Activated T-cell treated with anti-CD3 and anti-CD28 coated beads, Interleukin-2, amount 50 U/mL, for 72 hours (primary cell): ENCODE data around the gene CAP1. TPM values are rescaled to one million over a fixed set of nuclear protein-coding genes. Genes with fewer than 3 reads are reported as not detected.

Experiments used
- ATAC-seq, 2 donors: fragments of 150-1000 bp; cut with Tn5 transposase; replicated peaks in 1 of 2; 2 replicates each; pipeline ENCODE4 v1.10.0; 2021; ENCODE audit warnings: moderate library complexity in 2 of 2, mild to moderate bottlenecking in 1 of 2
- DNase-seq, 2 donors: peaks; one replicate each; pipeline ENCODE4 v3.0.0; 2021 to 2022; ENCODE audit warnings: mixed read lengths in 1 of 2
- H3K27ac Mint-ChIP-seq: one replicate; pipeline ENCODE4 v1.8.0; 2022; ENCODE audit warnings: mild to moderate bottlenecking, moderate library complexity, mixed read lengths
- H3K27me3 Mint-ChIP-seq: one replicate; pipeline ENCODE4 v1.8.0; 2022; ENCODE audit warnings: low read depth, mixed read lengths
- H3K36me3 Mint-ChIP-seq, 2 donors: one replicate each; pipeline ENCODE4 v1.8.0; 2022; ENCODE audit warnings: mixed read lengths in 2 of 2, mild to moderate bottlenecking in 1 of 2; ENCODE audit not compliant: insufficient read depth in 2 of 2
- H3K4me1 Mint-ChIP-seq: one replicate; pipeline ENCODE4 v1.8.0; 2022; ENCODE audit warnings: low read depth, mixed read lengths
- H3K4me3 Mint-ChIP-seq, 2 donors: one replicate each; pipeline ENCODE4 v1.8.0; 2022; ENCODE audit warnings: mild to moderate bottlenecking in 2 of 2, mixed read lengths in 2 of 2, moderate library complexity in 2 of 2
- H3K9me3 Mint-ChIP-seq, 2 donors: one replicate each; pipeline ENCODE4 v1.8.0; 2022; ENCODE audit warnings: mixed read lengths in 2 of 2
- total RNA-seq, 2 donors: library from RNA; stranded (reverse); gene quantifications; one replicate each; pipeline ENCODE4 v1.2.3, GENCODE V29; 2022

CAP1 gene
- total RNA-seq, 2 donors from 2014 or later: 401 to 411 TPM

GRCh38 chr1:40038697-40039096 lies 1.8 kb upstream of the CAP1 start:
- peak overlapping the region; percentile 99 for H3K27ac Mint-ChIP-seq
- H3K36me3 Mint-ChIP-seq: peaks cover 16 to 24% of the 10 kb centered on the region in 2 donors
- H3K4me1 Mint-ChIP-seq: peaks cover 66% of the 10 kb centered on the region
- peak overlapping the region; percentile 10 to 97 for H3K4me3 Mint-ChIP-seq
- no peaks in the 10 kb centered on the region for H3K9me3 Mint-ChIP-seq
- H3K27me3 Mint-ChIP-seq: no peaks in the 10 kb centered on the region
- ATAC-seq: no peak
- no peak for DNase-seq

- Mint-ChIP-seq H3K4me1 (peaks cover 67% of the 10 kb centered on the region), H3K36me3 (peaks cover 16 to 28% of the 10 kb centered on the region in 2 donors), H3K9me3 (no peaks in the 10 kb centered on the region), H3K4me3 (peak overlapping the region; percentile 85 to 97), H3K27me3 (no peaks in the 10 kb centered on the region), H3K27ac (peak overlapping the region; percentile 99)
- no peak for ATAC-seq
- DNase-seq: no peak
These were observed 1.2 kb upstream of the CAP1 start for GRCh38 chr1:40039245-40039756.

- ATAC-seq (peak; percentile 64 to 66), DNase-seq (peak; percentile 84 to 85)
- H3K9me3 Mint-ChIP-seq: no peaks in the 10 kb centered on the region
- no peaks in the 10 kb centered on the region for H3K27me3 Mint-ChIP-seq
- H3K27ac Mint-ChIP-seq: peak overlapping the region; percentile 99
- peak overlapping the region; percentile 85 to 97 for H3K4me3 Mint-ChIP-seq
- H3K4me1 Mint-ChIP-seq: peaks cover 67% of the 10 kb centered on the region
- peaks cover 16 to 32% of the 10 kb centered on the region in 2 donors for H3K36me3 Mint-ChIP-seq
These were observed 595 bp upstream of the CAP1 start for GRCh38 chr1:40039757-40040510.

GRCh38 chr1:40041466-40041838 lies 923 bp downstream of the CAP1 start:
- peak overlapping the region; percentile 99 for H3K27ac Mint-ChIP-seq
- peak overlapping the region; percentile 85 to 97 for H3K4me3 Mint-ChIP-seq
- H3K36me3 Mint-ChIP-seq: peaks cover 16 to 39% of the 10 kb centered on the region in 2 donors
- no peaks in the 10 kb centered on the region for H3K9me3 Mint-ChIP-seq
- H3K27me3 Mint-ChIP-seq: no peaks in the 10 kb centered on the region
- no peak for ATAC-seq
- DNase-seq: no peak
- H3K4me1 Mint-ChIP-seq: peaks cover 72% of the 10 kb centered on the region

GRCh38 chr1:40042341-40042740 lies 1.8 kb downstream of the CAP1 start:
- peak overlapping the region; percentile 85 to 97 for H3K4me3 Mint-ChIP-seq
- H3K27me3 Mint-ChIP-seq: no peaks in the 10 kb centered on the region
- peak overlapping the region; percentile 99 for H3K27ac Mint-ChIP-seq
- H3K36me3 Mint-ChIP-seq: peaks cover 16 to 39% of the 10 kb centered on the region in 2 donors
- H3K9me3 Mint-ChIP-seq: no peaks in the 10 kb centered on the region
- no peak for DNase-seq
- peaks cover 73% of the 10 kb centered on the region for H3K4me1 Mint-ChIP-seq
- no peak for ATAC-seq

- Mint-ChIP-seq H3K36me3 (peaks cover 16 to 42% of the 10 kb centered on the region in 2 donors), H3K9me3 (no peaks in the 10 kb centered on the region), H3K4me3 (peak overlapping the region; percentile 85 to 97), H3K27me3 (no peaks in the 10 kb centered on the region), H3K27ac (peak overlapping the region; percentile 91), H3K4me1 (peaks cover 82% of the 10 kb centered on the region)
- ATAC-seq (no peak), DNase-seq (no peak)
These were observed 3.6 kb downstream of the CAP1 start for GRCh38 chr1:40044110-40044509.

- Mint-ChIP-seq H3K36me3 (peaks cover 16 to 39% of the 10 kb centered on the region in 2 donors), H3K4me3 (peak overlapping the region; percentile 84 to 97), H3K27me3 (no peaks in the 10 kb centered on the region), H3K4me1 (peaks cover 87% of the 10 kb centered on the region), H3K27ac (peak overlapping the region; percentile 93), H3K9me3 (no peaks in the 10 kb centered on the region)
- ATAC-seq (no peak), DNase-seq (no peak)
These were observed 4.7 kb downstream of the CAP1 start for GRCh38 chr1:40045182-40045581.

- Mint-ChIP-seq H3K27me3 (no peaks in the 10 kb centered on the region), H3K4me3 (peak overlapping the region; percentile 84 to 97), H3K9me3 (no peaks in the 10 kb centered on the region), H3K4me1 (peaks cover 93% of the 10 kb centered on the region), H3K36me3 (peaks cover 15 to 36% of the 10 kb centered on the region in 2 donors), H3K27ac (peak overlapping the region; percentile 93)
- ATAC-seq (no peak), DNase-seq (no peak)
These were observed 5.2 kb downstream of the CAP1 start for GRCh38 chr1:40045766-40046165.

GRCh38 chr1:40047276-40047675 lies 6.7 kb downstream of the CAP1 start:
- Mint-ChIP-seq H3K27ac (peak overlapping the region; percentile 97), H3K9me3 (no peaks in the 10 kb centered on the region), H3K36me3 (peaks cover 11 to 36% of the 10 kb centered on the region in 2 donors), H3K27me3 (no peaks in the 10 kb centered on the region), H3K4me1 (peaks cover 95% of the 10 kb centered on the region), H3K4me3 (peak overlapping the region; percentile 77 to 94)
- no peak for ATAC-seq
- DNase-seq: no peak

- Mint-ChIP-seq H3K27ac (peak overlapping the region; percentile 97), H3K27me3 (no peaks in the 10 kb centered on the region), H3K9me3 (no peaks in the 10 kb centered on the region), H3K4me1 (peaks cover 94% of the 10 kb centered on the region), H3K4me3 (peak overlapping the region; percentile 77 to 94), H3K36me3 (peaks cover 6 to 32% of the 10 kb centered on the region in 2 donors)
- ATAC-seq (peak; percentile 61 to 70), DNase-seq (no peak)
These were observed 7.2 kb downstream of the CAP1 start for GRCh38 chr1:40047769-40048168.

- no peaks in the 10 kb centered on the region for H3K9me3 Mint-ChIP-seq
- H3K4me1 Mint-ChIP-seq: peaks cover 91% of the 10 kb centered on the region
- H3K36me3 Mint-ChIP-seq: peaks cover 4 to 24% of the 10 kb centered on the region in 2 donors
- no peaks in the 10 kb centered on the region for H3K27me3 Mint-ChIP-seq
- peak in 1 of 2 donors; percentile 6 for DNase-seq
- peak overlapping the region; percentile 71 for H3K27ac Mint-ChIP-seq
- peak; percentile 54 to 55 for ATAC-seq
- peak overlapping the region; percentile 33 to 63 for H3K4me3 Mint-ChIP-seq
These were observed 9.2 kb downstream of the CAP1 start for GRCh38 chr1:40049725-40050124.

- Mint-ChIP-seq H3K9me3 (no peaks in the 10 kb centered on the region), H3K27me3 (no peaks in the 10 kb centered on the region), H3K36me3 (peaks cover 4 to 18% of the 10 kb centered on the region in 2 donors), H3K27ac (peak overlapping the region; percentile 95), H3K4me1 (peaks cover 90% of the 10 kb centered on the region), H3K4me3 (peak overlapping the region; percentile 16 to 75)
- DNase-seq: no peak
- ATAC-seq: no peak
These were observed 10.3 kb downstream of the CAP1 start for GRCh38 chr1:40050863-40051262.

GRCh38 chr1:40053138-40053887 lies 12.8 kb downstream of the CAP1 start:
- H3K4me3 Mint-ChIP-seq: no peak overlapping the region
- H3K36me3 Mint-ChIP-seq: peaks cover 4 to 20% of the 10 kb centered on the region in 2 donors
- H3K27me3 Mint-ChIP-seq: no peaks in the 10 kb centered on the region
- DNase-seq (no peak), ATAC-seq (no peak)
- peaks cover 88% of the 10 kb centered on the region for H3K4me1 Mint-ChIP-seq
- H3K27ac Mint-ChIP-seq: peak overlapping the region; percentile 61
- H3K9me3 Mint-ChIP-seq: no peaks in the 10 kb centered on the region
